T-cell (primary cell): ENCODE data around the gene COL4A5. TPM values are rescaled to one million over a fixed set of nuclear protein-coding genes. Genes with fewer than 3 reads are reported as not detected.
A peak's percentile ranks its signal among the peaks of the same experiment; 100 is the strongest.

Source experiments
- ATAC-seq, 4 experiments: fragments of 200-7000 bp in 3 of 4; fragments of 150-1000 bp in 1 of 4; cut with Tn5 transposase; replicated peaks in 1 of 4; 1 replicate in 3 of 4; 2 replicates in 1 of 4; pipeline ENCODE4 v1.10.0; 2021; ENCODE audit warnings: moderate library complexity in 3 of 4, mild to moderate bottlenecking in 2 of 4, moderate number of reproducible peaks in 1 of 4
- CTCF ChIA-PET, 2 donors: fragments of 300-600 bp; sonication (Branson Sonifier 250); formaldehyde crosslinking; loops; one replicate each; lab custom pipeline; 2022; ENCODE audit warnings: antibody characterized with exemption in 2 of 2; lab: Charles Lee
- POLR2A ChIA-PET, 2 donors: fragments of 300-600 bp; sonication (Branson Sonifier 250); formaldehyde crosslinking; loops; one replicate each; lab custom pipeline; 2022; ENCODE audit warnings: antibody characterized with exemption in 2 of 2; lab: Charles Lee
- DNase-seq, 35 experiments: peaks; one replicate each; pipeline versions ENCODE4 v3.0.0 to v3.0.0-alpha.2; 2013 to 2023
- H3K27ac ChIP-seq: one replicate; pipeline ENCODE4 v1.5.1; 2013; ENCODE audit warnings: low read length
- H3K27me3 ChIP-seq, 2 experiments: replicated peaks in 1 of 2; 1 replicate in 1 of 2; 2 replicates in 1 of 2; pipeline versions ENCODE4 v1.6.1 to v1.7.0; 2013; ENCODE audit warnings: low read length in 1 of 2, mixed read lengths in 1 of 2; ENCODE audit not compliant: control insufficient read depth in 2 of 2, insufficient read depth in 2 of 2; ENCODE audit errors: extremely low read depth in 1 of 2
- H3K36me3 ChIP-seq, 2 donors: 1 replicate in 1 of 2; 2 replicates in 1 of 2; pipeline versions ENCODE4 v1.6.1 to v1.7.0; 2013; ENCODE audit warnings: low read length in 1 of 2; ENCODE audit not compliant: control insufficient read depth in 2 of 2, insufficient read depth in 1 of 2; ENCODE audit errors: extremely low read depth in 1 of 2
- H3K4me1 ChIP-seq, 2 experiments: 1 replicate in 1 of 2; 2 replicates in 1 of 2; pipeline versions ENCODE4 v1.6.1 to v1.7.0; 2013; ENCODE audit warnings: low read length in 2 of 2, mixed read lengths in 1 of 2; ENCODE audit not compliant: insufficient read depth in 2 of 2, control insufficient read depth in 1 of 2; ENCODE audit errors: extremely low read depth in 1 of 2
- H3K4me3 ChIP-seq, 2 donors: 1 replicate in 1 of 2; 2 replicates in 1 of 2; pipeline versions ENCODE4 v1.5.1 to v1.7.0; 2013; ENCODE audit warnings: mild to moderate bottlenecking in 2 of 2, low read length in 1 of 2, moderate library complexity in 1 of 2; ENCODE audit not compliant: control insufficient read depth in 1 of 2; ENCODE audit errors: extremely low read depth in 1 of 2
- H3K9me3 ChIP-seq: 2 replicates; pipeline ENCODE4 v1.7.0; 2013
- H3K27ac Mint-ChIP-seq, 2 donors: one replicate each; pipeline ENCODE4 v1.8.0; 2020 to 2021; ENCODE audit warnings: mild to moderate bottlenecking in 2 of 2, mixed read lengths in 2 of 2
- H3K27me3 Mint-ChIP-seq, 2 donors: one replicate each; pipeline ENCODE4 v1.8.0; 2021 to 2022; ENCODE audit warnings: mixed read lengths in 2 of 2
- H3K36me3 Mint-ChIP-seq: one replicate; pipeline ENCODE4 v1.8.0; 2021; ENCODE audit warnings: mixed read lengths
- H3K4me1 Mint-ChIP-seq, 3 donors: one replicate each; pipeline ENCODE4 v1.8.0; 2020 to 2022; ENCODE audit warnings: mixed read lengths in 3 of 3, mild to moderate bottlenecking in 1 of 3
- H3K4me3 Mint-ChIP-seq, 3 donors: one replicate each; pipeline ENCODE4 v1.8.0; 2020 to 2022; ENCODE audit warnings: mild to moderate bottlenecking in 3 of 3, mixed read lengths in 3 of 3, moderate library complexity in 3 of 3
- H3K9me3 Mint-ChIP-seq, 3 donors: one replicate each; pipeline ENCODE4 v1.8.0; 2020 to 2022; ENCODE audit warnings: mixed read lengths in 3 of 3
- WGBS: methylation state at CpG from one replicate; pipeline ENCODE4 v1.1.5; 2013; ENCODE audit warnings: missing lambda C conversion rate; ENCODE audit not compliant: insufficient coverage; 5-methylcytosine and 5-hydroxymethylcytosine counted together
- total RNA-seq, 35 experiments: library from RNA in 6 of 35; stranded (reverse) in 6 of 35; fragments of 120-200 nt in 1 of 35; gene quantifications; one replicate each; pipeline versions ENCODE4 v1.2.1 to v1.2.4 and lab custom pipeline; 2013 to 2026

The COL4A5 gene
- total RNA-seq, 5 donors from 2014 or later (not counting 1 experiment from before 2014, with no cell fraction given) = 0.22 to 0.59 (median 0.36) TPM; not detected in 1

DNA sequence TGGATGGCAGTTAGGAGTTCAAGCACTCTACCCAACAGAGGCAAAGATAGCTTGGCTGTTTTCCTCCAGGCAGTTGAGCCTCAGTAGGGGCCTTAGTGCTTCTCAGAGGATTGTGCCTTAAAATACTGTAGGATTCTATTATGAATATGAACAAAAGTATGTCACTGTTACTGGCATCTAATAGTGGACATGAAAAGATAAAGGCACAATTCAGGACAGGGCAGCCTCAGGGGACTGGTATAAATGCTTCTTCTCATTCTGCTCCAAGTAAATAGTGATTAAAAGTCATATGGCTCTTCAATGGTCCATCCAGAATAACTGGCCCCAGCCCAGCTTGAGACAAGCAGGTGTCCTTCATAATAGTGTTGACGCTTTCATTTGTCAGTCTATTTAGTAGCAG lies 19.2 kb upstream of the COL4A5 start:
- H3K27ac Mint-ChIP-seq = no peak overlapping the region
- no CpG with 5 or more reads among the region's 1 CpG for WGBS
- no peaks in the 10 kb centered on the region for H3K4me1 Mint-ChIP-seq
- no peaks in the 10 kb centered on the region for H3K27me3 ChIP-seq
- no peak overlapping the region for H3K27ac ChIP-seq
- H3K4me1 ChIP-seq = no peaks in the 10 kb centered on the region
- ChIA-PET CTCF (no interaction called here), POLR2A (no interaction called here)
- H3K9me3 Mint-ChIP-seq = no peaks in the 10 kb centered on the region
- no peak overlapping the region for H3K4me3 Mint-ChIP-seq
- DNase-seq (no peak), ATAC-seq (no peak)
- H3K36me3 ChIP-seq = no peaks in the 10 kb centered on the region
- no peak overlapping the region for H3K4me3 ChIP-seq
- no peaks in the 10 kb centered on the region for H3K36me3 Mint-ChIP-seq
- no peaks in the 10 kb centered on the region for H3K9me3 ChIP-seq
- H3K27me3 Mint-ChIP-seq = peaks cover 0 to 5% of the 10 kb centered on the region in 2 donors

DNA sequence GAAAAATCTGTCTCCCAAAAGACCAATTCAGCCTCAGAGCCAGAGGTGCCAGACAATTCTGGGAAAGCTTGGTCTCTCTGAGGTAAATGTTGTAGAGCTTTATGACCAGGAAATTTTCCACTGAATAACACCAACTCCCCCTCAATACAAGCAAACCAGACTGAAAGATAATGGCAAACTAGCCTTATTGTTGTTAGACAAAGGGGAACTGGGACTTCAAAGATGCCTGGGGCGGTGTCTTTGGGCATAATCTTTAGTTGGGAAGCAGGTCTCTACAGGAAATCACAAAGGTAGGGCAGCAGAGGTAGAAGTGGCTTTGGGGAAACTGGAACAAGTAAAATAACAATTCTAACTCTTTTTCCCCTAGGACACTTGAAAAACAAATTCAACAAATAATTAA lies 13.4 kb upstream of the COL4A5 start:
- Mint-ChIP-seq H3K4me3 (no peak overlapping the region), H3K9me3 (no peaks in the 10 kb centered on the region), H3K27me3 (peaks cover 0 to 10% of the 10 kb centered on the region in 2 donors), H3K4me1 (no peaks in the 10 kb centered on the region), H3K36me3 (no peaks in the 10 kb centered on the region), H3K27ac (no peak overlapping the region)
- ChIA-PET CTCF (no interaction called here), POLR2A (no interaction called here)
- WGBS = no CpG with 5 or more reads among the region's 1 CpG
- no peak for ATAC-seq
- Histone ChIP-seq H3K27ac (no peak overlapping the region), H3K4me1 (no peaks in the 10 kb centered on the region), H3K4me3 (no peak overlapping the region), H3K9me3 (no peaks in the 10 kb centered on the region), H3K36me3 (no peaks in the 10 kb centered on the region), H3K27me3 (no peaks in the 10 kb centered on the region)
- no peak for DNase-seq

DNA sequence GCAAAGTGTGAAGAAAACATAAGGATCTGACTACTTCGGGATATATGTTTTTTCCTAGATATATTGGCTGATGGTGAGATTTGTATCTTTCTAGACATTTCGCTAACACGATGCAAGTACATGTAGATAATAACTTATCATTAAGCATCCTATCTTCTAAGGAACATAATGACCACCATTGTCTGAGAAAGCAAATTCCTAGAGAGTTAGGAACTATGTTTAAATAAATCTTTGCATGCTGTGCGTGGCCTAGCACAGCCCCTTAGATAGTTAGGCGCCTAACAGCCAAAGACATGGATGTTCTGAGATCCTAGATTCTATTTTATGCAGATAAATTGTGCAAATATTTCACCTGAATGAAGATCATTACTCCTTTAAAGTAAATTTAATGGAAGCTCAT lies 4.4 kb upstream of the COL4A5 start:
- Mint-ChIP-seq H3K27me3 (peaks cover 14 to 51% of the 10 kb centered on the region in 2 donors), H3K4me1 (peaks cover 3 to 8% (median 7%) of the 10 kb centered on the region in 3 donors), H3K36me3 (no peaks in the 10 kb centered on the region), H3K27ac (no peak overlapping the region), H3K9me3 (no peaks in the 10 kb centered on the region), H3K4me3 (no peak overlapping the region)
- DNase-seq (no peak), ATAC-seq (no peak)
- ChIA-PET CTCF (no interaction called here), POLR2A (no interaction called here)
- no CpG with 5 or more reads among the region's 5 CpGs for WGBS
- Histone ChIP-seq H3K9me3 (no peaks in the 10 kb centered on the region), H3K36me3 (no peaks in the 10 kb centered on the region), H3K4me3 (no peak overlapping the region), H3K27me3 (peaks cover 2 to 12% of the 10 kb centered on the region in 2 experiments), H3K4me1 (peaks cover 0 to 7% of the 10 kb centered on the region in 2 experiments), H3K27ac (no peak overlapping the region)

DNA sequence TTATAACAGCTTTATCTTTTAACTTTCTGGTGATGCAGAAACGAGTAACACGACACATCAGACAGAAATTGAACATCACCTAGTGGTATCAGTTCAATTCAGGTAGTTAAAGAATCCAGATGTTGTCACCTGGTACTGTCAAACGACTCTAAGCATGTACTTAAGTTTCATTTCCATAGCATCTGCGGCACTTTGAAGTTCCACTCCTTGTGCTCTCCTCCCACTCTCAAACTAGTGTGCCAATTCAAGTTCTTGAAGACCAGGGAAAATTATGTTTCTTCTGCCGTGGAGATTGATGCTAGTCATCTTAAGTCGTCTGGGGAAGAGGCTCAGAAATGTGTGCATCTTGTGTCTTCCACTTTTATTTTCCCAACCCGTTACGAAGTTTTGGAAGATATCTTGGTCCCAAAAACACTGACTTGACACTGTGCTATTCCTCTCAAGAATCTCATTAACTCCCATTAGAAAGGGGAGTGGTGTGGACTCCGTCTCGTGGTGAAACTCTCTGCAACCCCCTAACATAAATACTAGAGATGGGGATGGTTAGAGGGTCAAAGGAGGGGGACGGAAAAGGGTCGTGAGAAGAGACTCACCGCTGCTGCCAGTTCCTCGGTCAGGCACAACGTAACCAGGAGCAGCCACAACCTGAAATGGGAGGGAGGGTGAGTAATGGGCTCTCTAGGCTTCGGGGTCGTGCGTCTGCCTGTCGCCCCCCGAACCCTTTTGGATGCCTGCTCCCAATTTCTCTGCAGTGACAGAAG lies 2.1 kb upstream of the COL4A5 start:
- DNase-seq (no peak), ATAC-seq (no peak)
- Mint-ChIP-seq H3K27ac (no peak overlapping the region), H3K27me3 (peaks cover 20 to 68% of the 10 kb centered on the region in 2 donors), H3K9me3 (no peaks in the 10 kb centered on the region), H3K4me3 (no peak overlapping the region), H3K4me1 (peaks cover 10 to 13% (median 10%) of the 10 kb centered on the region in 3 donors), H3K36me3 (no peaks in the 10 kb centered on the region)
- Histone ChIP-seq H3K4me3 (no peak overlapping the region), H3K36me3 (no peaks in the 10 kb centered on the region), H3K27me3 (peaks cover 4 to 15% of the 10 kb centered on the region in 2 experiments), H3K27ac (no peak overlapping the region), H3K9me3 (no peaks in the 10 kb centered on the region), H3K4me1 (peaks cover 0 to 7% of the 10 kb centered on the region in 2 experiments)
- ChIA-PET POLR2A (no interaction called here), CTCF (interaction anchor here in 1 of 2 donors (0.7 kb wide), 1 partner anchor 1048 kb away, joined by 4 read pairs; no protein-coding TSS in a partner anchor)
- 4% methylated on average over 5 of the region's 20 CpGs for WGBS

DNA sequence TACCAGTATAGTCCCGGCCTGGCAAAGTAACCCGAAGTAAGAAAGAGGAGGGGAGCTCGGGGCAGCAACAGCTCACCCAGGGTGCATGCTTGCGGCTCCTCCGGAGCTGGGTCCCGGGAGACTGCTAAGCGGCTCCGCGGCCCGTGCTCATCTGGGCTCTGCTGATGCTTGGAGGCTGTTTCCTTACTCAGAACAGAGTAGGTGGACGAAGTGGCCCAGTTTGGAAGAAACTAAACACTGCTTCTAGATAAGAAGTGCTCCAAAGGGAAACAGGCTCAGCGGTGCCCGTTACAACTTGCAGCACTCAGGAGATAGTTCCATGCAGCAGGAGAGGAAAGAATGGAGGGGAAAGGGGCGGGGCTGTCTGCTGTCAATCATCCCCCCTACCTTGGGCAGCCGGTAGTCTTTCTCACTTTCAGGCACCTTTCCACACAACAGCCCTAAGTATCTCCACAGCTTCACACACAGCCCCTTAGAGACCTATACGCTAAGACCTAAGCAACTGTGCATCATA lies 1.5 kb upstream of the COL4A5 start, which contains the start of gene COL4A6:
TSS of gene COL4A6 (minus strand) at position 313 of the 514 bp plus-strand sequence. CDS start at position 87, 226 bp downstream.
- no peaks in the 10 kb centered on the region for H3K36me3 ChIP-seq
- H3K27ac Mint-ChIP-seq = no peak within 1 kb of the TSS
- DNase-seq (no peak), ATAC-seq (no peak)
- CTCF ChIA-PET = no interaction called here
- 3% methylated on average over 5 of the region's 16 CpGs for WGBS
- H3K36me3 Mint-ChIP-seq = no peaks in the 10 kb centered on the region
- peaks cover 0 to 7% of the 10 kb centered on the region in 2 experiments for H3K4me1 ChIP-seq
- no peak within 1 kb of the TSS for H3K27ac ChIP-seq
- H3K9me3 ChIP-seq = no peaks in the 10 kb centered on the region
- peaks cover 4 to 15% of the 10 kb centered on the region in 2 experiments for H3K27me3 ChIP-seq
- H3K4me3 ChIP-seq = no peak within 1 kb of the TSS
- peaks cover 10 to 13% (median 10%) of the 10 kb centered on the region in 3 donors for H3K4me1 Mint-ChIP-seq
- H3K4me3 Mint-ChIP-seq = peak within 1 kb of the TSS in 2 of 3 donors; percentile 25 to 56
- POLR2A ChIA-PET = no interaction called here
- no peaks in the 10 kb centered on the region for H3K9me3 Mint-ChIP-seq
- peaks cover 20 to 66% of the 10 kb centered on the region in 2 donors for H3K27me3 Mint-ChIP-seq

DNA sequence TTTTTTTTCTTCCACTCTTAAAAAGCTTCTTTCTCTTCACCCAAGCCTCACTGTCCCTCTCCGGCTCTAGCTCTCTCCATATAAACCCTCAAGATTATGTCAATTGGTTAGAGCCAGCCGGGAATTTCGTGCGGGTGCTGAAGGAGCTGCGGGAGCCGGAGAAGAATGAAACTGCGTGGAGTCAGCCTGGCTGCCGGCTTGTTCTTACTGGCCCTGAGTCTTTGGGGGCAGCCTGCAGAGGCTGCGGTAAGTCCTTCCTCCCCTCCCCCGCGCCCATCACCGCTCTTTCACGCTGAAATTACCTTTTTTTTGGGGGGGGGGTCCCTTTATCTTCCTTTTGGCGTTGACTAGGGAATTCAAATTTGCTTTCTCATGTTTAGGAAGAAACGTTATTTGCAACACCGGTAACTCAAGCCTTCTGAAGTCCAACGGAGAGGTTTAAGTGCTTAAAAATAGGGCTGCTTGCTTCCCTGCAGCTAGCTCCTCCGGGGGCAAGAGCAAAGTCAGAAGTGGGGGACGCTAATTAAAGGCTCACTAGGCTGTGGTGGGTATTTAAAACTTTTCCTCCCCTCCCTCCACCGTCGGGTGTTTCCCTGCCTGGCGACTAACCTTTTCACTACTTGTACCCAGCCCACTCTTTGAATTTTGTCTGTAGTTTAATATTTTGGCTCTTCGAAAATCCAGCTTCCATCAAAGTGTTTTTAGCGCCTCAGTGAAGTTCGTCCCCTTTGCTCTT lies 491 bp downstream of the COL4A5 start:
- Histone ChIP-seq H3K27me3 (peaks cover 4 to 15% of the 10 kb centered on the region in 2 experiments), H3K36me3 (no peaks in the 10 kb centered on the region), H3K27ac (no peak overlapping the region), H3K4me3 (peak overlapping the region in 1 of 2 donors; percentile 15), H3K9me3 (no peaks in the 10 kb centered on the region), H3K4me1 (peaks cover 0 to 7% of the 10 kb centered on the region in 2 experiments)
- DNase-seq = no peak
- Mint-ChIP-seq H3K27me3 (peaks cover 20 to 64% of the 10 kb centered on the region in 2 donors), H3K4me1 (peaks cover 10 to 13% (median 10%) of the 10 kb centered on the region in 3 donors), H3K4me3 (peak overlapping the region; percentile 25 to 56 (median 41)), H3K9me3 (no peaks in the 10 kb centered on the region), H3K27ac (no peak overlapping the region), H3K36me3 (no peaks in the 10 kb centered on the region)
- ChIA-PET CTCF (no interaction called here), POLR2A (no interaction called here)
- no peak for ATAC-seq
- WGBS = no CpG with 5 or more reads among the region's 25 CpGs
